ENCODE results near the gene FGF12.
A peak's percentile ranks its signal among the peaks of the same experiment; 100 is the strongest.
"Not testable (repeated sequence)": the region's sequence is repeated elsewhere in the genome, so short reads cannot be mapped to it uniquely, and the experiment has no call there.

The FGF12 gene

DNA sequence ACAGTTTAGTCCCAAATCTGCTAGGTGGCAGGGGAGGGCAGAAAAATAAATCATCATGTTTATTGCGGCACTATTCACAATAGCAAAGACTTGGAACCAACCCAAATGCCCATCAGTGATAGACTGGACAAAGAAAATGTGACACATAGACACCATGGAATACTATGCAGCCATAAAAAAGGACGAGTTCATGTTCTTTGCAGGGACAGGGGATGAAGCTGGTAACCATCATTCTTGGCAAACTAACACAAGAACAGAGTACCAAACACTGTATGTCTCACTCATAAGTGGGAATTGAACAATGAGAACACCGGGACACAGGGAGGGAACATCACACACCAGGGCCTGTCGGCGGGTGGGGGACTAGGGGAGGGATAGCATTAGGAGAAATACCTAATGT, 150.6 kb downstream of the FGF12 start:
- DNase-seq = not testable (repeated sequence)

DNA sequence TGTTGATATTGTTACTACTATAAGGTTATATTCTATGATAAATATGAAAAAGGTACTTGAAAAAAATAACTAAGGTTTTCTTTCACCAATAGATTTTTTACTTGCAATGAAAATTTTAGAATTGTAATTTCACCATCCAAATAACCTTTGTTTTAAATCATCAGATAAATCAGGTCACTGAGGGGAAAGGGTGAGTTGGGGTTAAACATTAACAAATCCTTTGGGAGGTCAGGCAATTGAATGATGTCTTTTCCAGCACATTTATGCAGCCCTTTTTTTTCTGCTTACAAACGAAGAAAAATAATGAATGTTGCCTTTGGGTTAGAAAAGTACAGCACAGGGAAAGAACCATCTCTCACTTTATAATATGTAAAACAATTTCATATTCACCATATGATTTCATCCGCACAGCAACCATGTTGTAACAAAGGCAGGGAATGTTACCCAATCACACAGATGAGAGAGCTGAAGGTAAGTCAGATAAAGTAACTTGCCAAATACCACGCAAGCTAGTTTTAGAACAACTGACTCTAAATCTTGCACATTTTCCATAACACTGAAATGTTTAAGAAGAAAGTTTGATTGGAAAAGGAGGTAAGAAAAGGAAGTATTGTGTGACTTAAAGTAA, 151.3 kb downstream of the FGF12 start:
- no peak for DNase-seq

DNA sequence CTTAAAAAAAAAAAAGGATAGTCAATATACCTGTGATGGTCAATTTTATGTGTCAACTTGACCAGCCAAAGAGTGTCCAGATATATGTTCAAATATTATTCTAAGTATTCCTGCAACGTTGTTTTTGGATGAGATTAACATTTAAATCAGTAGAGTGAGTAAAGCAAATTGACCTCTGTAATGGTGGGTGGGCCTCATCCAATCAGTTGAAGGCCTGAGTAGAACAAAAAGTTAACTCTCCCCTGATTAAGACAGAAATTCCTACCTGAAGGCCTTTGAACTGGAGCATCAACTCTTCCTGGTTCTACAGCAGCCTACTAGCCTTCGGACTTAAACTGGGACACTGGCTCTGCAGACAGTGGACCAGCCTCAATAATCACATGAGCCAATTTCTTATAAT, 154.1 kb downstream of the FGF12 start:
- no peak for DNase-seq

DNA sequence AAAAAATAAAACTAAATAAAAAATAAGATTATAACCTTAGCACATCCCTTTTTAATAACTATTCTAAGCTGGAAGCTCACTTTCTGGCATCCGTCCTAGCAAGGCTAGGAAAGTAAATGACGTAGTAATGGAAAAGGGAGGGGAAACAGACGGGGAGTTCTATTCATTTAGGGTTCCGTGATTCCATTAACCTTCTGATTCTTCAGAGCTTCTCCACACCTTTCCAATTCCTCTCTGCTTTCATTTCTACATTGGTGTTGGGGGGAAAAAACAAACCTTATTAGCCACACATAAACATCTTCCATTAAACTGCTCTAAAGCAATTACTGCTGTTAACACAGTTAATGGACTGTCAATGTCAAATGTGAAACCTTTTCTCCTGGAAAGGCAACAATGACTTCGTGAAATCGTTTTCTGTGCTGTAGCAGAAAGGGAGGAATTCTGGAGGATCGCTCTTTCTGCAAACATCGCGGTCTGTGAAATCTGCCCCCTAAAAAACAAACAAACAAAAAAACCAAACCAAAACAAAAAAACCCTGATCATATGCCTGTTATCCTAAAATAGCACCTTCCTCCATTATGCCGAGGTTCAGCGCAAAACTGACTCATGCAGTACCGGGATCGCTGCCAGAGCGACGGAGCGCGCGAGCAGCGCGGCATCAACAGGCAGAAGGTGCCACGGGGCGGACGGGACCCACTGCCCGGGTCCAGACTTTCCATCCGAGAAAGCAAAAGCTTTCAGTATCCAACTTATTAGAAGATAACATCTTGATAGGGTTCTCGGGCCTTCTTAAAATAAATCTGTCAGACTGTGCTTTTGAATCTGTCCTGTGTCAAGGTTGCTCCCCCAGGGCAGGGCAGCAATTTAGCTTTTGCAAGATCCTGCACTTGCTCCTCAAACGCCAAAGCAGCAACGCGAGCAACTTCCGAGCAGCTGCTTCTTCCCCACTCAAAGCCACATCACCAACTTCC, 156.2 kb downstream of the FGF12 start:
- peak; percentile 95 for DNase-seq

DNA sequence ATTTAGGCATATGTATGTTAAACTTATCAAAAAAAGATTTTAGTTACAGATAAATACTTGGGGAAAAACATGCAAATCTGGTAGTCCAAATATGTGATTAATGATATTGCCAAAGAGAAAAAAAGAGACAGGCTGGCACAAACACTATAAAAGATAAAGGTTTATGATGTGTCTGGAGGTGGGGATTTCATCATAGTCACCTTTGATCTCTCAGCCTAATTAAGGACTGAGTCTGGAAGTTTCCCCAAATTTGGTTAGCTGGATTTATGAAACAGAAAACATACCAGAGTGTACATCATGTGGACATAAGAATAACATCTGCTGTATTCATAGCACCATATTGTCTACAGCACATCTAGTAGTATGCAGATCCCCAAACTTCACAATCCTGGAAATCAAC, 157.0 kb downstream of the FGF12 start:
- DNase-seq = no peak

DNA sequence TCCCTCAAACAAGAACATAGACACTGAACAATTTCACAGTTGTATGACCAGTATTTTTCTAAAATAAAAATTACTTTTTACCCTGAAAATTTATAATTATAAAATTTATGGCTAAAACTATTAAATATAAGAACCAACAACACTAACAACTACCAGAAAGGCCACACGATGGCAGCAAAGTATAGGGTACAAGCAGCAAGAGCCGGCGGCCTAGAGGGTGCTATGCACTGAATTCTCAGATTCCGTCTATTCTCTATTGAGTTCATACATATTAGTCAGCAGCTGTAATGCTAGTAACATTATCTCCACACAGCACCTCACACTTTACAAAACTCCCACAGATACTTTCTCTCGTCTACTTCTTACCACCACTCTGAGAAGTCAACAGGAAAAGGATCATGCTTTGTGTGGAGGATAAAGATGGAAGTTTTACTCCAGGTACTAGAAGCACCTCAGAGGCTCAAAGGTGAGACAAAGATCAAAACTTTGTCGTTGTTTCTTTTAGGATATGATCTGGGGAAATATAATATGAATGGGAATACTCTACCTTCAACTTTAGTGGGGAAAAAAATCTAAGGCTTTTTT, 160.5 kb downstream of the FGF12 start:
- peak; percentile 85 for DNase-seq

DNA sequence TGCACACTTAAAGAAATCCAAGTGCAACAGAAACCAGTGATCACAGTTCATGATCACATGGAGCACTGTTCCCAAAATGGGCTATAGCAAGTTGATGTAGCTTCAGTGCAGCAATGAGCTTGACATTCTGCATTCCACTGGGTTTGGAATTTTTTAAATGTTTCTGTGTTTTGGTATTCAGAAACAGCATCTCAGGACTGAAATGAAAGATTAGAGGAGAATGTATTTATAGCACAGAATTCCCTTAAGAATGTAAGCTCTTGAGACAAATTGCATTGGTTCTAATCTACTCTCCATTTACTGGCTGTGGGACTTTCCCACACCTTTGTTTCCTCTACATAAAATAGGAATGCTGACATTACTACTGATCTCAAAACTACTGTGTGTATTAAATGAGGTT, 162.7 kb downstream of the FGF12 start:
- no peak for DNase-seq

DNA sequence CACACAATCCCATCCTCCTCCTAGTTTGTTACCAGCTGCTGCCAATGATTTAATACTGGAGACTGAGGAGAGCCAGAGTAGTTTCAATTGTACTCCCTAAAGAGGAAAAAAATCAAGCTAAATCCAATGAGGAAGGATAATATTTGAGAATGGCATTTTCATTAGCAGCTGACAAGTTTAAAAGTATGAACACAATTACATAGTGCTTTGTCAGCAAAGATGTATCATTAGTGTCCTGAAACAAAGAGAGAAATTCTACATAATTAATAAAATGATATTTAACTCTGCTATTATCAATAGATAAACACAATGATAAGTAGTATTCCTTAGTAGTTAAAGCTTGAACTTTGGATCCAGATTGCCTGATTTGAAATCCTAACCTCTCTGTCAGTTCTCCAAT, 163.9 kb downstream of the FGF12 start:
- no peak for DNase-seq

DNA sequence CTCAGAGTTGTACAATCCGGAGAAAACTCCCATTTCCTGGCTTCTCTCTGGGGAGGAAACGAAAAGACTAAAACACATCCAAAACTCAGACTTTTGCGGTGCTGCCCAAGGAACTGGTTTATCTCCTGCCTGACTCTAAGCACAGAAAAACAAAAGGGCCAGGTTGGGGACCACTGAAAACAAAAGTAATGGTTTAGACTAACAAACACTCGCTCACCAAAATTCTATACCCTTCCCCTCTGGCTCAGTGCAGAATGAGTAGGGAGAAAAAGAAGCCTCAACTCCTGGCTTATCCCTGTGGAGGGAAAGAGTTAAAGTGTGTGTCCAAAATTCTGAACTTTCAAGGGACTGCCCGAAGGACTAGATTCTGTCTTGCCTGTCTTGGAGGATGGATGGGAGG, 173.6 kb downstream of the FGF12 start:
- DNase-seq = no peak

DNA sequence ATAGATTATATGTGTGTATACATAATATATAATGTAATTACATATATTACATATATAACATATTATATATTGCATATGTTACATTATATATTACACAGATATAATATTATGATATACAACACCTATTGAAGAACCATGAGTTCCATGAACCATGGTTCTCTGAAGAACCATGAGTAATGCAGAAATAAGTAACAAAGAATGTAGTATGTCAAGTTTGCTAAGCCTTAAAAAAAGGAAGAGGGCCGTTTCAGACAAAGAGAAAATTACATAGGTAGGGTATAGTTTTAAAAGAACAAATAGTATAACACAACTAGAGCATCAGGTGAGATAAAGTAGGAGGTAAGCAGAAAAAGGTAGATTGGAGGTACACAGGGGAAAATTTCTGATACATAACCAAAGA, 177.0 kb downstream of the FGF12 start:
- no peak for DNase-seq

DNA sequence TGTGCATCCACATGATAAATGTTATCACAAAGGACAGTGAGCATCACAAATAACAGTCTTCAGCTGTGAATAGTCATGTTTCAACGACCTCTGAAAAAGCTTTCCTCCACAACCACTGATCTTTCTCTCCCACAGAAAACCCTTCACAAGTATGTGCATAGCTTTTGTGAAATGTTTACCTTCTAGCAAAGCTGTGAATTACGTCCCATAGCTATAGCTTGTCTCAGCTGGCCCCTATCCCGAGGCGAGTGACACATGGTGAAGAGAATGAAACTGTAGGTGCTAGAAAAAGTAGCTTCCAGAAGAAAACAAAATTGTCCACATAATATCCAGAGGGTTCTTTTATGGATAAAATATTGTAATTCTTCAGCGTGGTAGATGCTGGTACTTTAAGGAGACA, 182.0 kb downstream of the FGF12 start:
- DNase-seq = no peak

DNA sequence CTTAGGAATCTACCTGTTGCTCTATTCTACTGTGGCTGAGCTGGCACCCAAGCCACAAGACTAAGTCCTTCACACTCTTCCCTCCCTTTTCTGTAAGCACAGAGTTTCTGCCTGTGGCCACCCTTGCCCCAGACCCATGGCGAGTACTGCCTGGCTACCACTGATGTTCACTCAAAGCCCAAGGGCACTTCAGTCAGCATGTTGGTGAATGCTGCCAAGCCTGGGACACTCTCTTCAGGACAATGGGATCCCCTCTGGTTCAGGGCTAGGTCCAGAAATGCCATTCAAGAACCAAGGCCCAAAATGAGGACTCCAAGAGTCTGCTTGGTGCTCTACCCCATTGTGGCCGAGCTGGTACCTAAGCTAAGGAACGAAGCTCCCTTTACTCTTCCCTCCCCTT, 184.2 kb downstream of the FGF12 start:
- DNase-seq = no peak

DNA sequence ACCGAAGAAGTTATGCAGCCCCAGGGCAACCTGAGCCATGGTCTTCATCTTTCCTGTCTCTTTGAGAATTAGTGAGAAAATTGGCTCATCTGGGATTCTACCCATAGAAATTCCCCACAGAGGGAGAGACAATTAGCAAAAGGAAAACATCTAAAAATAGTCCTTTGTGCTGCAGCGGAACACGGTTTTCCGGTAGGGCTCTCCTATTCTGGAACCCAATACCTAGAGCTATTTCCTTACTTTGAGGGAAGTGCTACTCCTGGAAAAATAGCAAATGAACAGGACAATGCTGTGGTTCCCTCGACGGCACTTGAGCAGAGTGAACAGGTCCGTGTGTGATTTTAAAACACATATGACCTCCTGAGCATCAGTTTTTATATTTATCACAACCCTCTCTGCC, 210.5 kb downstream of the FGF12 start:
- DNase-seq = no peak

DNA sequence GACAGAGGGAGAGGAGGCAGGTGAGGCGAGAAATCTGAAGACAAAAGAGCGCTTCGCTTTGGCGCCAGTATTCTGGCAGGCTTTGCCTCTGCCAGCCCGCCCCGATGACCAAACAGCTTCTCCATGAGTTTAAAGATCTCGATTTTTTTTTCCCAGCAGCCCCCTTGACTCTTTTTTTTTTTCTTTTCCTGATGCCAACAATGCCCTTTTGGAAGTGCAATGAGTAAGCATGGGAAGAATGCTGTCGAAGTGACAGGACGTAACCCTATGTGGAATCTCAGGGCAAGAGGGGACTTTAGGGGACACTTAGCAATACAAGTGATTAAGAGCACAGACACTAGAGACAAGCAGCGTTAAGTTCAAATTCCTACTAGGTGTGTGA, 211.7 kb downstream of the FGF12 start:
- peak; percentile 93 for DNase-seq

DNA sequence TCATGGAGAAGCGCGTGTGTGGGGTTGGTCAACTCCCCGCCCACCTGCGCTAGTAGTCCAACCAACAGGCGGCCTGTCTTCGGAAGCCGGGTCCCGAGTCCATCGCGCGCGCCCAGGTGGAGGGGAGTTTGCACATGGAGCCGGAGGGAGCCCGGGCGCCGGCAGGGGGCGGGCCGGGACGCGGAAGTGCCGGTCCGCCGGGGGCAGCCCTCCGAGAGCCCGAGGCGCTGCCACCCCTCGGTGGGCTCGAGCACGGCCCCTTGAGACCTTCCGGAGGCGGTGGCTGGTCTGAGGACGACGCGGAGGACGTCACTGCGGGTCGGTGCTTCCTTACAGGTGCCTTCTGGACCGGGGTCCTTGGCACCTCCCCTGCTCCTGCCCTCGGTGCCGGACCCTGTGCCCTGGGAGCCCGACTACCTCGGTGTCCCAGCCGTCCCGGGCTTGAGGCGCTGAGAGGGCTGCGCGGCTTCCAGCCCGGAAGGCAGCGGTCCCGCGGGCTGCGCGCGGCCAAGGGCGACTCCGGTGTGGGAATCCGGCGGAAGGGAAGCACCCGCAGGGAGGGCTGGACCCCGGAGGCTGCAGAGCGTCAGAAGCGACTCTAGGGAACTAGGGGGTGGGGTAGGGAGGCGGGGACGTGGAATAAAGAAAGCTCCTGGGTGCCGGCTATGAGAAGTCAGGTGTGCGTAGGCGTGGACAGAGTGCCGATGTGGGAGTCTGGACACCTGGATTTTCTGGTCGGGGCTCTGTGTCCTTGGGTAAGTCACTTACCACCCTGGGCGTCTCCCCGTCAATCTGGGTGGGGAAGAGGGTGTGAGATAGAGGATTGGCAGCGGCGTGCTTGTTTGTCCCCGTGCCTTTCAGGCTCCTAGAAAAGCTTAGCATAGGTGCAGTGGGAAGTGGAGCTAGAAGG, 212.3 kb downstream of the FGF12 start:
- DNase-seq = peak; percentile 94

DNA sequence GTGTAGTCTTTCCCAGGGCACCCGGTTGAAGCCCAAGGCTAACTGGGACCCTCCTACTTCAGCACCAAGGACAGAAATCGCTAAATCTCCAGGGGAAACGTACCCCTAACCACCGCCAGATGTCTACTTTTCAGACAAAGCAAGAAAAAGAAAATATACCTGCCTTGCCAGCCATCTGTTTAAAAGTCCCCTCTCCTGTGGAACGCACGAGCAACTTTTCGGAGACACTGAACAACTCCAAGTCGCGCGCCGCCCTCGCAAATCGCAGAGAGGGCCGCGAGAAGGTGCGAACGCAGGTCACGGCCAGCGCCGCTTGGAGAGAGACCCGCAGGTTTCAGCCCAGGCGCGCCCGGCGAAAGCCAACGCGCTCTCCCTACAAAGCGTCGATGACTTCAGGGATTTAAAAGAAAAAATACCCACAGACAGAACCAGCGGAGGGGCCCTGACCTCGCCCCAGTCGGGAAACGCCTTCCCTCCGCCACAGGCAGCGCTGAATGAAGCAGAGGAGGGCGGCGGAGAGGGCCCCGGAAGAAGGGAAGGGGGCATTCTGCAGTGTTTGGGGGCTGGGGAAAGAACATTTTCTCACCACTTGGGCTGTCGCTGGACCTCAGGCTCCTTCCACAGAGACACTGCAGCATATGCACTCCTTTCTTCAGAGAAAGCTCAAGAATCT, 213.1 kb downstream of the FGF12 start:
- DNase-seq = peak; percentile 80

DNA sequence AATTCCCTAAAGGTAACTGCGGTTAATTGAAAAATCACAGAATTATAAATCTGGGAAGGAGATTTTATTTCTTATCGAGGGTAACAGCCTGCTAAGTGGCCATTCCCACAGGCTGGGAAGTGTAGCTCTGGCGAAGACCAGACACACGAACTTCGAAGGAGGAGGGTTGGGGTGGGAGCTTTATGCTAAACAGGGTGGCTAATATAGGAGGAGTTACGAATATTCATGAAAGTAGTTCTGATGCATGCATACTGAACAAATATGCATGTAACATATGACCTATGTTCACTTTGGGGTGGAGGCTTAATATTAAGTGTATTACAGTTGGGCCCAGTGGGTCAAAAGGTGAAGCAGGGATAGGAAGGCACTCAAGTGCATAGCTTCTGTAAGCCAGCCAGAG, 221.6 kb downstream of the FGF12 start:
- DNase-seq = no peak

DNA sequence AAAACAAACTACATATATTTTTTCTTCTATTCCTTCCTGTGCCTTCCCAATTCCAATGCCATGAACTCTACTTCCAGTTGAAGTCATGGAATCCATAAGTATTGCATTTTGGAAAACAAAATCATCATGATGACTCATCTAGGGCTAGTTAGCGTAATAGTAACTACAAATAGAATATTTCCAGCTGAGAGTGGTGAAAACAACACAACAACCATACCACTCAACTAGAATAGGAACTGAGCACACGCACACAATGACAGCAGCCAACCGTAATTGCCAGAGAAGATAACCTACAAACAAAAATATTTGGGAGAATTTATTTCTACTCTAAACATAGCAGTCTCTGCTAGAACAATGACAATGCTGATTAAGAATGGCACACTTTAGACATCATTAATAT, 225.9 kb downstream of the FGF12 start:
- no peak for DNase-seq

DNA sequence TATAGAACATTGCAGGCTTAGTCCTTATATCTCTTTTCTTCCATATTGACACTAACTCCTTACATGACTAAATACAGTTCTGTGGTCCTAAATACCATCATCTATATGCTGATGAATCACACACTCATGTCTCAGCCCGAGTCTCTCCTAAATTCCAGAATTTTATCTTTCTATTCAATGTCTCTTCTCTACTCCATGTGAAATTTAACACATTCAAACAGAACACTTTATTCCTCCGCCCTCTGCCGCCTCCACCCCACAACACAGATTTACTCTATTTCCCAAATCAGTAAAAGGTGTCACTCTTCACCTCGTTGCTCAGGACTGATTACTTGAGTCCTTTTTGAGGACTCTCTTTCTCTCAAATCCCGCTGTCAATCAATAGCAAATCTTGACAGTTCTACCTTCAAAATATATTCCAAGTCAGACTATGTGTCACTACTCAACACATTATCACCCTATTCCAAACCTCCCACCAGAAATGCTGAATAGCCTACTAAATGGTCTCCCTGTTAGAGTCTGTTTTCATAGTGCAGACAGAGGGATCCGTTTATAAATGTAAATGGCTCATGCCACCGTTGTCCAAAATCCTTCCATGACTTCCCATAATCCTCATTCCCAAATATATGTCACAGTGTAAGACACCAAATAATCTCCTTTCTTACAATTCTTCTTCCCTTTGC, 230.3 kb downstream of the FGF12 start:
- DNase-seq = no peak

DNA sequence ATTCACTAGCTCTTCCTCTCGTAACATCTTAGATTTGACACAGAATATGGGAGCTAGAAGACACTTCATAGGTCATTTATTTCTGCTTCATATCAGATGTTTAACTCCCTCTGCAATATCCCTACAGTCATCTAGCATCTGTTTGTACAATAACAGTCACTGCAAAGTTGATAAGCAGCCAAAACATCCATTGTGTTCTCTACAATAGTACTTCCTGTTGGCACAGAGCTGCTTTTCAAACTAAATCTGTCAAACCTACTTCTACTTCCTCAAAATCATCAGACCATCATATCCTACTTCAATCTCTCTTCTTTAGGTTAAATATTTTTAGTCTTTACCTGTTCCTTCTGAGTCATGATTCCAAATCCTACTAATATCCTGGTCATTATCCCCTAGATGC, 233.2 kb downstream of the FGF12 start:
- peak; percentile 75 for DNase-seq

DNA sequence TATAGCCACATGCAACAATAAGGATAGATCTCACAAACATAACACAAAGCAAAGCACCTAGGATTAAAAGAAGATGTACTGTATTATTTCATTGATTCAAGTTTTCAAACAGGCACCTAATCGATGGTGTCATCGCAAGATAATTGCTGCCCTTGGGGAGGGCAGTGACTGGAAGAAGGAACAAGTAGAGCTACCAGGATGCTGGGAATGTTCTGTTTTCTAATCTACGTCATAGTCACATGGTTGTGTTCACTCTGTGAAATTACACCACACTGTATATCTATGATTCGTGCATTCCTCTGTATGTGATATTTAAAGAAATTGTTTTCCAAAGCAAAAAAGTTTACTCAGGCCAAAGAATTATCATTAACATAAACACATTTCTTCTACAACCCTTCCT, 236.6 kb downstream of the FGF12 start:
- DNase-seq = no peak

DNA sequence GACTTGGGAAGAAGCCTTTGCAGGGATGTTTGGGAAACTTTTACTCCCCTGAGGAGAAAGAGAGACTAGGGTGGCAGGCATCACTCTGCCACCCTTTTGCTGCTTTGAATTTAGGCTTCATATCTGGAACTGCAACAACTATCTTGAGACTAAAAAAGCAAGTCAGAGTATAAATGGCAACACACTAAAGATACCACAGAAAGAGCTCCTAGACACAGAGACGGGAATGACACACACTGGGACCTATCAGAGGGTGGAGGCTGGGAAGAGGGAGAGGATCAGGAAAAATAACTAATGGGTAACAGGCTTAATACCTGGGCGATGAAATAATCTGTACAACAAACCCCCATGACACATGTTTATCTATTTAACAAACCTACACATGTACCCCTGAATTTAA, 237.8 kb downstream of the FGF12 start:
- DNase-seq = no peak
